ENCODE data around the gene RIMS4. TPM values are rescaled to one million over a fixed set of nuclear protein-coding genes. Genes with fewer than 3 reads are reported as not detected.

The RIMS4 gene
- polyA plus RNA-seq, 1 experiment = not detected

- CTCF ChIA-PET = no interaction called here
Measured at GRCh38 chr20:44841955-44842354, 31.6 kb upstream of the RIMS4 start.

GRCh38 chr20:44840826-44841225 lies 30.5 kb upstream of the RIMS4 start:
- ChIA-PET CTCF (interaction anchor here (1.4 kb wide), 1 partner anchor 94 kb away, joined by 3 read pairs; no protein-coding TSS in a partner anchor), POLR2A (no interaction called here)
- TF ChIP-seq CTCF (IDR thresholded peaks at IDR 0.05; ENCODE audit: insufficient read depth, low read depth, low read length) = no peak
- Histone ChIP-seq H3K27me3 (ENCODE audit: control insufficient read depth, insufficient read depth, low read length) (peaks cover 3% of the 10 kb centered on the region; the same call in 1 of the 2 replicates), H3K4me3 (ENCODE audit: low read depth, low read length) (no peak overlapping the region), H3K36me3 (ENCODE audit: control insufficient read depth, insufficient read depth, low read length) (no peaks in the 10 kb centered on the region)
- DNase-seq (ENCODE audit: low read depth) = no peak

More at GRCh38 chr20:44841955-44842354, 31.6 kb upstream of the RIMS4 start:
- no peak for TF ChIP-seq CTCF (IDR thresholded peaks at IDR 0.05; ENCODE audit: insufficient read depth, low read depth, low read length)
- Histone ChIP-seq H3K27me3 (ENCODE audit: control insufficient read depth, insufficient read depth, low read length) (peaks cover 2% of the 10 kb centered on the region; the same call in 1 of the 2 replicates), H3K4me3 (ENCODE audit: low read depth, low read length) (no peak overlapping the region), H3K36me3 (ENCODE audit: control insufficient read depth, insufficient read depth, low read length) (no peaks in the 10 kb centered on the region)
- POLR2A ChIA-PET = no interaction called here
- no peak for DNase-seq (ENCODE audit: low read depth)

GRCh38 chr20:44839481-44839880 lies 29.1 kb upstream of the RIMS4 start:
- no peak for TF ChIP-seq CTCF (IDR thresholded peaks at IDR 0.05; ENCODE audit: insufficient read depth, low read depth, low read length)
- H3K4me3 ChIP-seq (ENCODE audit: low read depth, low read length) = no peak overlapping the region
- DNase-seq (ENCODE audit: low read depth) = no peak
- no peaks in the 10 kb centered on the region for H3K36me3 ChIP-seq (ENCODE audit: control insufficient read depth, insufficient read depth, low read length)
- peaks cover 6% of the 10 kb centered on the region for H3K27me3 ChIP-seq (ENCODE audit: control insufficient read depth, insufficient read depth, low read length)
- CTCF ChIA-PET = interaction anchor here (1.2 kb wide), 1 partner anchor 28 kb away, joined by 4 read pairs; no protein-coding TSS in a partner anchor
- POLR2A ChIA-PET = no interaction called here

- no peak overlapping the region for H3K4me3 ChIP-seq (ENCODE audit: low read depth, low read length)
- TF ChIP-seq CTCF (IDR thresholded peaks at IDR 0.05; ENCODE audit: insufficient read depth, low read depth, low read length) = no peak
- ChIA-PET CTCF (interaction anchor here (1.2 kb wide), 1 partner anchor 29 kb away, joined by 4 read pairs; no protein-coding TSS in a partner anchor), POLR2A (no interaction called here)
- peaks cover 6% of the 10 kb centered on the region for H3K27me3 ChIP-seq (ENCODE audit: control insufficient read depth, insufficient read depth, low read length)
- no peak for DNase-seq (ENCODE audit: low read depth)
- H3K36me3 ChIP-seq (ENCODE audit: control insufficient read depth, insufficient read depth, low read length) = no peaks in the 10 kb centered on the region
Measured at GRCh38 chr20:44838521-44838920, 28.2 kb upstream of the RIMS4 start.

- no peak for DNase-seq (ENCODE audit: low read depth)
- POLR2A ChIA-PET = no interaction called here
- no peak overlapping the region for H3K4me3 ChIP-seq (ENCODE audit: low read depth, low read length)
- H3K27me3 ChIP-seq (ENCODE audit: control insufficient read depth, insufficient read depth, low read length) = peaks cover 6% of the 10 kb centered on the region
- no peaks in the 10 kb centered on the region for H3K36me3 ChIP-seq (ENCODE audit: control insufficient read depth, insufficient read depth, low read length)
- TF ChIP-seq CTCF (IDR thresholded peaks at IDR 0.05; ENCODE audit: insufficient read depth, low read depth, low read length) = no peak
- CTCF ChIA-PET = no interaction called here
Measured at GRCh38 chr20:44837946-44838345, 27.6 kb upstream of the RIMS4 start.
